NCI-H187 treated with DMSO at 0.1 percent for 48 hours (cell line): ENCODE data around the gene F2RL1.
"Not testable (repeated sequence)": the region's sequence is repeated elsewhere in the genome, so short reads cannot be mapped to it uniquely, and the experiment has no call there.

Experiments used
- DNase-seq: peaks from one replicate; lab custom pipeline; 2025; lab: John Stamatoyannopoulos, UW

Gene F2RL1, protein sequence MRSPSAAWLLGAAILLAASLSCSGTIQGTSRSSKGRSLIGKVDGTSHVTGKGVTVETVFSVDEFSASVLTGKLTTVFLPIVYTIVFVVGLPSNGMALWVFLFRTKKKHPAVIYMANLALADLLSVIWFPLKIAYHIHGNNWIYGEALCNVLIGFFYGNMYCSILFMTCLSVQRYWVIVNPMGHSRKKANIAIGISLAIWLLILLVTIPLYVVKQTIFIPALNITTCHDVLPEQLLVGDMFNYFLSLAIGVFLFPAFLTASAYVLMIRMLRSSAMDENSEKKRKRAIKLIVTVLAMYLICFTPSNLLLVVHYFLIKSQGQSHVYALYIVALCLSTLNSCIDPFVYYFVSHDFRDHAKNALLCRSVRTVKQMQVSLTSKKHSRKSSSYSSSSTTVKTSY

DNA sequence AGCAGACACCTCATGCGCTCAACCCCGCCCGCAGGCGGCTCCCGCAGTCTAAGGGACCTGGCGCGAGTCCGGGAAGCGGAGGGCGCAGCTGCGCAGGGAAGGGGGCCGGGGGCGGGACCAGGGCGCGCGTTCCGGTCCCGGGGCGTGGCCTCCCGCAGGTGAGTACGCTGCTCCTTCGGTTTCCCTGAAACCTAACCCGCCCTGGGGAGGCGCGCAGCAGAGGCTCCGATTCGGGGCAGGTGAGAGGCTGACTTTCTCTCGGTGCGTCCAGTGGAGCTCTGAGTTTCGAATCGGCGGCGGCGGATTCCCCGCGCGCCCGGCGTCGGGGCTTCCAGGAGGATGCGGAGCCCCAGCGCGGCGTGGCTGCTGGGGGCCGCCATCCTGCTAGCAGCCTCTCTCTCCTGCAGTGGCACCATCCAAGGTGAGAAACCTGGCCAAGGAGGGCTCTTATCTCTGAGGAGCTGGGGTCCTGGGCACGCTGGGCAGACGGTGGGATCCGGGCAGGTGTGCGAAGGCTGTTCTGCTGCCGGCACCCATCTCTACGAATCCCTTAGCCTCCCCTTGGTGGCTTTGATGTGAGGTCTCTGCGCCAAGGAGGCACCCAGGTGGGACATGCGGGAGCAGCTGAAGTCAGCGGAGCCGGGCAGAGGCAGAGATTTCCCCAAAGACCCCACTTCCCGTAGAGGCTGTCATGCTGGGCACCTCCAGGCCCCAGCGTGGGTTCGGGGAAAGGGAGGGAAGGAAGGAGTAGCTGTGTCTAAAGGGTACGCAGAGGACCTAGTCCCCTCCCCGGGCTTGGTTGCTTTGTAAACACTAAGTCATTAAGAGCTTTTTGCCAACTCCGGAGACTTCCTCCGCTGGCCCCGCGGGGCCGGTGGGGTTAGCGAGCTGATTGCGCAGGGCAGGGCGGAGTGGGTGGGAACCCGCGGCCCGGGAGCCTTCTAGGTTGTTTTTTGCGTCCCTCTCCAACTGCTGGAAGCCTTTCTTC, at the start of gene F2RL1:
Gene F2RL1, plus strand, starts transcription at position 187 of the 988 bp plus-strand sequence. Its CDS starts 153 bp downstream, at position 340.
- no peak for DNase-seq

DNA sequence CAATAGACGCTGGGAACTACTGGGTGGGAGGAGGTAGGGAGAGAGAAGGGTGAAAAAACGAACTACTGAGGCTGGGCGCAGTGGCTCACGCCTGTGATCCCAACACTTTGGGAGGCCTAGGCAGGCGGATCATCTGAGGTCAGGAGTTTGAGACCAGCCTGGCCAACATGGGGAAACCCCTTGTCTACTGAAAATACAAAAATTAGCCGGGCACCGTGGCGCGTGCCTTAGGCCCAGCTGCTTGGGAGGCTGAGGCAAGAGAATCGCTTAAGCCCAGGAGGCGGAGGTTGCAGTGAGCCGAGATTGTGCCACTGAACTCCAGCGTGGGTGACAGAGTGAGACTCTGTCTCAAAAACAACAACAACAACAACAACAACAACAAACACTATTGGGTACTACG, 47.8 kb upstream of the F2RL1 start:
- not testable (repeated sequence) for DNase-seq

DNA sequence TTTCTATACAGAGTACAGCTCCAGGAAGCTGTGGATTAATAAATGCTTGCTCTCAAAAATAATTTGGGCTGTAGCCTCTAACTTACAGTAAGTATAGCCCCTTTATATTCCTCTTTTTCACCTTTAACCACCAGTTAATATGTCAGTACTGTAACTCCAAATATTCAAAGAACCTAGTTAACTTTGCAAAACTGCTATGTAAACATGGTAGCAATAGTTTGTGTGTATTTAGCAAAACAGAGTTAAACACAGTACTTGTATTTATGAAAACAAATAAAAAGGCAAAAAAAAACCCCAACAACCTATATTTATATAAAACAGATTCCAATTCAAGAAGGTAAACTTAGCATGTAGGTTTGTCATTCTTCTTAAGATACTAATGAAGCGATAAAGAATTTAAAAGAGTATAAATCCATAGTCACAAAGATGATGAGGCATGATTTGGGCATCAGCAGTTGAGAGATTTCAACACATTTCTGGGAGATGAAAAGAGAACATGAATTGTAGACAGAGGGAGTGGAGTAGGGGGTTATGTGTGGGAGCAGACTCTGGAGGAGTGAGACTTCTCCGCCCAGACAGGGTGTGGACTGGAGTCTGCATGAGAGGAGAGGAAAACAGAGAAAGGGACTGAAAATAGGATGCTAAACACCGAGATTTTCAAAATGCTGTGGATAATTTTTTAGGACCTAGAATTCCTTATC, 47.0 kb upstream of the F2RL1 start:
- no peak for DNase-seq

DNA sequence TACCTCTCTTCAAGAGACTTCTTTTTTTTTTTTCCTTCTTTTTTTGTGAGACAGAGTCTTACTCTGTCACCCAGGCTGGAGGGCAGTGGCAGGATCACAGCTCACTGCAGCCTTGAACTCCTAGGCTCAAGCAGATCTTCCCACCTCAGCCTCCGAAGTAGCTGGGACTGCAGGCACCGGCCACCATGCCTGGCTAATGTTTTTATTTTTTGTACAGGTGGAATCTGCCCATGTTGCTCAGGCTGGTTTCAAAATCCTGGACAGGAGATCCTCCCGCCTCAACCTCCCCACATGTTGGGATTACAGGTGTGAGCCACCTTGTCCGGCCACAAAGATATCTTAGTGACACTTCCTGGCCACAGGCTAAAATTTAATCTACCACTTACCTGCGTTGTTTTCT, 42.9 kb upstream of the F2RL1 start:
- DNase-seq = no peak

DNA sequence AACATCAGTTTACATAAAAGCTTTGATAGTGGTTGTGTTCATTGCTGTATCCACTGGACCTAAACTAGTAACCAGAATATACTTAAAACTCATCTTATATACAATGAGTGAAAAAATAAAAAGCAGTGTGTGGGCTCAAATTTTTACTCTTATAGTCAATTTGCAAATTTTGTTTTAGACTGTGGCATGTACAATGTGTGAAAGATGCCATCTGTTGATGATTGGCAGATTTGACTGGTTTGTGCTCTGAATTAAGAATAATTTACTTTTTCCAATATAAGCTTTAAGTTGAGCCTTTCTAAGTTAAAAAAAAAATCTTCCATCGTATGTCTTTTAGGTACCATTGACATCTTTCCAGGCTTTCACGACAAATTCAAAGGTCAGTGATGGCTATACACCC, 42.4 kb upstream of the F2RL1 start:
- no peak for DNase-seq

DNA sequence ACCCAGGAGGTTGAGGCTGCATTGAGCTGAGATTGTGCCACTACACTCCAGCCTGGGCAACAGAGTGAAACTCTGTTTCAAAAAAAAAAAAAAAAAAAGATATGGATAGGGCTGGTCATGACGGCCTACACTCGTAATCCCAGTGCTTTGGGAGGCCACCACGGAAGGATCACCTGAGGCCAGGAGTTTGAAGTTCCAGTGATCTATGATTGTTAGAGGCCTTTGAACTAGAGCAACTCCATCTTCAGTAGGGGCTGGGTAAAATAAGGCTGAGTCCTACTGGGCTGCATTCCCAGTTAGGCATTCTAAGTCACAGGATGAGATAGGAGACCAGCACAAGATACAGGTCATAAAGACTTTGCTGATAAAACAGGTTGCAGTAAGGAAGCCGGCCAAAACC, 38.2 kb upstream of the F2RL1 start:
- DNase-seq = not testable (repeated sequence)

DNA sequence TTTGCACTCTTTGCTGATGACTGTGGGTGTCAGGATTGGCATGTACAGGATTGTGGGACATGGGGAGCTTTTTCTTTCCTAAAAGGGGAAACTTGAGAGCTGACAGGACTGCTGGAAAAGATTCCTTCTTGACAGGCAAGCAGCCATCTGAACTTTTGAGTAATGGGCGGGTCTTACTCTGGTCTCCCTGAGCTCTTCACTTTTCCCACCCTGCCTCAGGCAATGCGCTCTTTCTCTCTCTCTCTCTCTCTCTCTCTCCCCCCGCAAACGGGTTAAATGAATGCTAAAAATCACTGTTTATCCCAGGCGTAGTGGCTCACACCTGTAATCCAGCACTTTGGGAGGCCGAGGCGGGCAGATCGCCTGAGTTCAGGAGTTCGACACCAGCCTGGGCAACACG, 37.1 kb upstream of the F2RL1 start:
- DNase-seq = no peak

DNA sequence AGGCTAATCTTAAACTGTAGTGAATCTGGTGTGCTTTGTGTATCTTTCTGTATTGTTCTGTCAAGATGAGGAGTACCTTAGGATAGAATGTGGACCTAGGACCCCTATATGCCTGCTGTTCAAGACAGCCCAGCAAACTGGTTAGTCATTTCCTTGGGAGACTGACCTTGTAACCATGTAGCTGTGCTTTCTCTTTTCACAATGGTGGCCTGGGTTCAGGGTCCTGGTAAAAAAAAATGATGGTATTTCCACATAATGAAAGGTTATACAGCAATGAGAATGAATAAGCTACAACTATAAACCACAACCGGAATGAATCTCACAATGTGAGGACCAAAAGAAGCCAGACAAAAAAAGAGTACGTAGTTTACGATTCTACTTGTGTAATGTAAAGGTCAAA, 36.4 kb upstream of the F2RL1 start:
- no peak for DNase-seq

DNA sequence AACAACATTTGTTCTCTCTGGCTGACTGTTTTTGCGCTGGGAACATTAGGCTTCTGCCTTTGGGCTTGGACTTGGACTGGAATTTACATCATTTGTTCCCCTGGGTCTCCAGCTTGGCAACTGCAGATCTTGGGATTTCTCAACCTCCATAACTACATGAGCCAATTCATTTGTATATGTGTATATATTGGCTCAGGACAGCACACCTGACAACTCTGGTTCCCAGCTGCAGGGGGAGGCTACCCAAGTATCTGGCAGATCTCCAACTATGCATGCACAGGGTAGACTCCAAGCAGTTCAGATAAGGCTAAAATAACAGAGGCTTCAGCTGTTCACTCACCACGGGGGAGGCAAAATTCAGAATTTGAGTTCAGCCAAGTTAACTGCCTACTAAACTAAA, 31.6 kb upstream of the F2RL1 start:
- no peak for DNase-seq

DNA sequence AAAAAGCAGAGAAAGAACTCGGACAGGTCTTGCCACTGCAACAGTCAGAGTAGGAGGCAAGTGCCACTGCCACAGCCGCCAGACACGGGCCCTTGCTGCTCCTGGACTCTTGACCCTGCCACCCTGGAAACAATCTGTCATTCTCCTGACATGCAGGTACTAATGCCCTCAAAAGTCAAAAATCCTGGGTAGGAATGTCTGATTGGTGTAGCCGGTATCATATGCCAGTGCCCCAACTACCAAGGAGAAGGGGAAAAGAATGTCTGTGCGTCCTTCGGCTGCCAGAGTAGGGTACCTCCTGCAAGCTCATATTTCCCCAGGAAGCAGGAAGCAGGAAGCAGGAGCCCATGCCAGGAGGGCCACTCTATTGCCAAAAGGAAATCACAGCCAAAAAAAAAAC, 30.5 kb upstream of the F2RL1 start:
- no peak for DNase-seq

DNA sequence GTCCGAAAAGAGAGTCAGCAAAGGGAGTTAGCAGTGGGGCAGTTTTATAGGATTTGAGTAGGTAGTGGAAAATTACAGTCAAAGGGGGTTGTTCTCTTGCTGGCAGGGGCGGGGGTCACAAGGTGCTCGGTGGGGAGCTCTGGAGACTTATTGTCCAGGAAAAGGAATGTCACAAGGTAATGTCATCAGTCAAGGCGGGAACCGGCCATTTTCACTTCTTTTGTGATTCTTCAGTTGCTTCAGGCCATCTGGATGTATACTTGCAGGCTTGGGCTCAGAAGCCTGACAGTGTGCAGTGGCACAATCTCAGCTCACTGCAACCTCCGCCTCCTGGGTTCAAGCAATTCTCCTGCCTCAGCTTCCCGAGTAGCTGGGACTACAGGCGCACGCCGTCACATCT, 29.6 kb upstream of the F2RL1 start:
- not testable (repeated sequence) for DNase-seq

DNA sequence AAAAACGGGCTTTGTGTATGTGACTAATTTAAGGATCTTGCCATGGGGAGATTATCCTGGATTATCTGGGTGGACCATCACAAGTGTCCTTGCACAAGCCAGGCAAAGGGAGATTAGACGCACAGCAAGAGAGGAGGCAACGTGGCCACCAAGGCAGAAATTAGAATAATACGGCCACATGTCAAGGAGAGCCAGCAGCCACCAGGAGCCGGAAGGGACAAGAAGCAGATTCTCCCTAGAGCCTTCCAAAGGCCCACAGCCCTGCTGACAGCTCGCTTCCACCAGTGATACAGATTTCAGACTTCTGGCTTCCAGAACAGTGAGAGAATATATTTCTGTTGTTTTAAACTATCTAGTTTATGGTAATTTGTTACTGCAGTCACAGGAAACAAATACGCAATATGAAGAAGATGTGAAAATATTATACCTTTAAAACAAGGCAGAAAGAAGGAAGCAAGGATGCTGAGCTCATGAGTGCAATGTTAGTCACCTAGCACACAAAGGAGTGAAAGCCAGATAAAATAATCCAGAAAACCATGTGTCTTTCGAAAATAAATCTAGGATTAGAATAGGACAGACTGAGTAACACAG, 28.7 kb upstream of the F2RL1 start:
- no peak for DNase-seq

DNA sequence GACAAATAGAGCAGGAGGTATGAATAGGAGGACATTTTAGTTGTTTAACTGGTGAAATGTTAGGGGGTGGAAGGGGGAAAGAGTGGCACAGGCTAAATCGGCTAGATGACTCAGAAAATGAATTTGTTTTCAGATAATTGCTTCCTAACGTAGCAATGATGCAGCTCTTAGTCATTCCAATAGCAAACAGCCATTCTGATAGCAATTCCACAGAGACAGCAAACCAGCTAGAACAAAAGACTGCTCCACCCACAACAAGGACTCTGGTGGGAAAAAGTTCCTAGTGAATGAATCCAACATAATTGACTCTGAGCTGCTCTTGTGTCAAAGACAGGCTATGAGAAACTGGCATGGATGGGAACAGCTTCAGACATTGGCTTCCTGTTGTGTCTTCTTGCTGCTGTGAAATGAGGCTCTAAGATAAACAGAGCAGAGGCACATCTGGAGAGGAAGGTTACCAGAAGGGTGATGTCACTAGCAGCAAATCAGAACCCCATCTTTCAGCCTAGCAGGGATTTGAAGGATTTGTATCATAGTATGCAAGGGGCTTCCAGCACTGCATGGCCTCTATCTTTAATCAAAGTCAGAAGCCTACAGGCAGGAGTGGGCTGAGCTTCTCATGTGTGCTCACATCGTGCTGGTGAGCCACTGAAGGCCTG, 28.1 kb upstream of the F2RL1 start:
- DNase-seq = no peak

DNA sequence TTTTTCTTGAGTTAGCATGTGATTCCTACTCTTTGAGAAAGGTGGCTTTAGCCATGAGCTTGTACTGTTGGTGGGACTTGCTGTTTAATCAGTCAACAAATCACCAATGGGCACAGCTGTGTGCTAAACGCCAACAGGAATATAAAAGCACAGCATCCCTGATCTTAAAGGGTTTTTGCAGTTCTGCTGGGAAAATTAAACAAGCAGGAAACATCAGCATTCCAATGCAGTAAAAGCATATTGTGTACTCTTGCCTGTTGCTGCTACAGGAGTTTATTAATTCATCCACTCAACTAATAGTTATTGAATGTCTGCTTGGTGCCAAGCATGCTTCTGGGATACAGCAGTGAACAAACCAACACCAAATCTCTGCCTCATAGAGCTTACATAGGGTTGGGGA, 27.4 kb upstream of the F2RL1 start:
- DNase-seq = no peak

DNA sequence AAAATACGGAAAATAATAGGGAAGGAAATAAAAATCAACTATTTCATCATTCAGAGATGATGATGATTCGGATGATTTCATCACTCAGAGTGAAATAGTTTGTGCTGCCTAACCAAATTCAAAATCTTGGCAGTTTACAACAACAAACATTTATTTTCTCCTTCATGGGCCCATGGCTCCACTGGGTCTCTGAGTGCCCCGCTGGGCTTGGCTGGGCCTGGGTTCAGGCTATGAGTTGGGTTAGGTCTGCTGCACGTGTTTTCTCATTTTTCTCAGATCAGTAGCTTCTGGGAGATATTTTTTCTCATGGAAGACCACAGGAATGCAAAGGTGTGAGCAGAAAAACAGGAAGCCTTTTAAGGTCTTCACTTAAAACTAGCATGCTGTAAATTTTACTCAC, 24.0 kb upstream of the F2RL1 start:
- no peak for DNase-seq

DNA sequence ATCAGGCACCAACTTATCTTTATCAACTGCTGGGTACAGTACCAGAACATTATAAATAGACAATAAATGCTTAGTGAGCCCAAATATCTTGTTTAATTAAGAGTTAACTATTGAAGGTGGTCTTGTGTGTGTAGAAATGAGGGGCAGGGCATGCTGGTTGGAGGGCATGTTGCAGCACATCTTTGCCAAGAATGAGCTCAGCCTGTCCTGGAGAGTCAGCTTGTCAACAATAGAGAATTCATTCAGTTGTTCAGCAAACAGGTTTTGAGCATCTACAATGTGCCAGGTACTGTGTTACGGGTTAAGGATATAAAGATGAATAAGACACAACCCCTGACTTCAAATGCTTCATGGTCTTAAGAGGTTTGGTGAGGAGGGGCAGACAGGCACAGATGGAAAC, 19.2 kb upstream of the F2RL1 start:
- no peak for DNase-seq

DNA sequence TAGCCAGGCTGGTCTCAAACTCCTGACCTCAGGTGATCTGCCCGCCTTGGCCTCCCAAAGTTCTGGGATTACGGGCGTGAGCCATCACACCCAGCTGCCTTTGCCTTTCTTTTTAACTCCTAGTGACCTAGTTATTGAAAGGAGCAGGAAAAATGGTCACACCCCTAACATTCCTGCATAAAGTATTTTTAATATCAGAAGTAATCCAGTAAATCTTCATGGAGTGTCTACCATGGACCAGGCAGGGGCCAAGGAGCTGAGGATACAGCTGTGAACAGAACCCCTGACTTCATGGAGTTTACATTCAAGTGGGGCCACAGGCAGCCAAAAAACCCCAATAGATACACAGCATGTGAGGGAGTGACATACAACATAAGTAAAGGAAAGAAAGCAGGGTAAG, 18.3 kb upstream of the F2RL1 start:
- no peak for DNase-seq

DNA sequence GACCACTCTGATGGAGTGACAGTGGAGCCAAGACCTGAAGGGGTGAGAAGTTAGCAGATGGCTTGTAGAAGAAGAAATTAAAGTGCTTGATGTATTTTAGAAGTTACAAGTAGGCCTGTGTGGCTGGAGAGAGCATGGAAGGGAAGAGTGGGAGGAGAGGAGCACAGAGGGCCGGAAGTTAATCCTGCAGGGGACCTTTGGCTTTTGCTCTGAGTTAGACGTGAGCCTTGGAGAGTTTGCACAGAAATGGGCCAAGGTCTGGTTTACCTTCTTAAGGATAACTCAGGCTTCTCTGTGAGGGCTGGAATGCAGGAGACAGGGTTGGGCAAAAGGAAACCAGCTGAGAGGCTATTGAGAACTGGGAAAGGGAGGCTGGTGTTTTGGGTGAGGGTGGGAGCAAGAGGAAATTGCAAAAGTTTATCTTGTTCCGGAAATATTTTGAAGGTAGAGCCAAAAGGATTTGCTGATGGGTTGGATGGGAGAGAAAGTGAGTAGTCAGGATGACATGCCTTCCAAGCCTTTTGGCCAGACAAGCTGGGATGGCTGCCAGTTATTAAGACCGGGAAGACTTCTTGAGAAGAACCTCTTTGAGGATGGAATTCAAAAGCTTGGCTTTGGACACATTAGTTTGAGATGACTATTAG, 17.5 kb upstream of the F2RL1 start:
- no peak for DNase-seq

DNA sequence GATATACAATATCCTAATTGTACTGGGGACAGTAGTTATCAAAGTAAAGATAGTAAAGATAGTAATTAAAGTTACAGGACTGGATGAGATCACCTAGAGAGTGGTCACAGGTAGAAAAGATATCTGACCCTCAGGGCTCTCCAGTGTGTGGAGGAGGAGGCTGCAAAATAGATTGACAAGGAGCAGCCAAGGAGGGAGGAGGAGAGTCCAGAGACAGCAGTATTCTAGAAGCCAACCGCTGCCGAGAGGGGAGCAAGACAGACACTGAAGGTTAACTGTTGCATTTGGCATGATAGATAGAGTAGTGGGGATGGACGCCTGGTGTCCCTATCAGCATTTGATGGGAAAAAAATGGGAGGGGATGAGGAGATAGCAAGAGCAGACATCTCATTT, 17.0 kb upstream of the F2RL1 start:
- no peak for DNase-seq

DNA sequence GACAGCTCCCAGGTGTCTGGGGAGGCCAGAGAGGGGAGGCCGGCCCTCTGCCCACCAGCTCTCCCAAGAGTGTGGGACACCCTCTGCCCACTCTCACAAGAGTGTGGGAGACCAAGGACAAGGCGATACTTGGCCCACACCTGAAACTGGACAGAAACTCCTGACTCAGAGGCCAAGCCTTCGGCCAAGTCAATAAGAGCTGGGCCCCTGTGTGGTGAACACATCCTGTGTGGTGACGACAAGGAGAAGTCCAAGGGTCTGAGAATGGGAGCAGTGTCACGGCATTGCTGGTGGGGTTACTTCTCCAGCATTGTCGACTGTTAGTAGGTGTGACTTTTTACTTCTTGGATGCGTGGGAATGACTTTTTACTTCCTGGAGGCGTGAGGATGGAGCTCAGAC, 14.6 kb upstream of the F2RL1 start:
- no peak for DNase-seq
